ENCODE data around the gene ASB4.

The ASB4 gene

DNA sequence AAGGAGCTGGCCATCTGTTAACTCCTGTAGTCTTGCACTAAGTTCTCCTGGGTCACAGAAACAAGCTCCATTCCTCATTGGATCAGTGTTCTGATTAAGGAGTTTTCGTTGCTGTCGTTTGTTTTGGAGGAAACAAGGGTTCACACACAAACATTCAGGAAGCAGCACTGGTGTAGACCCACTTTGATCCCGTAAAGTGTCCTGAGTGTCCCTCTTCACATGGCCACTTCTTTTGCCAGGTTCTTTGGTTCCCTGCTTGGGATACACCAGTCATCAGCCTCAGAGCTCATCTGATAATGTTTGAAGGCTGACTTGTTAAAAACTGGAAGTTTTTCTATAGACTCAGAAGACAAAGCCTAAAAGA, 99.7 kb downstream of the ASB4 start:
- no peak for DNase-seq (ENCODE audit: low read depth, low spot score)
- Histone ChIP-seq H3K9me3 (ENCODE audit: low read depth, low read length) (no peaks in the 10 kb centered on the region), H3K9ac (ENCODE audit: insufficient read length) (no peak overlapping the region), H3K36me3 (ENCODE audit: insufficient read depth, low read length) (no peaks in the 10 kb centered on the region), H3K4me3 (no peak overlapping the region), H3K27ac (no peak overlapping the region)
- TF ChIP-seq FOXP2 (optimal IDR thresholded peaks at IDR 0.05; ENCODE audit: control extremely low read depth, extremely low read length, insufficient read depth): no peak
- no peak for TF ChIP-seq EZH2 (IDR thresholded peaks at IDR 0.05)
- TF ChIP-seq POLR2AphosphoS5 (IDR thresholded peaks at IDR 0.05; ENCODE audit: borderline replicate concordance, low read depth, low read length): no peak

DNA sequence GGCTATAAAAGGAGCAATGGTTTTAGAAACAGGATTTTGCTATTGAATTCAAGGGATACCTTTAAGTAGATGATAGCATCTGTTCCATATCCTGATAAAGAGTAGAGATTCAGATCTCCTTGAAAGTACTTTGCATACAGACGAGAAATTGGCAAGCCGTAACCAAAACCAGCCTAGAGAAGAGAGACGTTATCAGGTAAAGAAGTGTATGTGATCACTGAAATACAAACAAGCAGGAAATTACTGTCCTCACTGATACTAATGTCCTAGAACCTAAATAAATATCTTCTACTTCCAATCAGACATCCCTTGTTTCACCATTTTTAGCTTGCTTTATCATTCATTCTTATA, 101.2 kb downstream of the ASB4 start:
- no peaks in the 10 kb centered on the region for H3K9me3 ChIP-seq (ENCODE audit: low read depth, low read length)
- H3K4me3 ChIP-seq: no peak overlapping the region
- no peaks in the 10 kb centered on the region for H3K36me3 ChIP-seq (ENCODE audit: insufficient read depth, low read length)
- no peak overlapping the region for H3K9ac ChIP-seq (ENCODE audit: insufficient read length)
- no peak for DNase-seq (ENCODE audit: low read depth, low spot score)
- TF ChIP-seq POLR2AphosphoS5 (IDR thresholded peaks at IDR 0.05; ENCODE audit: borderline replicate concordance, low read depth, low read length) (no peak), EZH2 (IDR thresholded peaks at IDR 0.05) (no peak), FOXP2 (optimal IDR thresholded peaks at IDR 0.05; ENCODE audit: control extremely low read depth, extremely low read length, insufficient read depth) (no peak)
- no peak overlapping the region for H3K27ac ChIP-seq

DNA sequence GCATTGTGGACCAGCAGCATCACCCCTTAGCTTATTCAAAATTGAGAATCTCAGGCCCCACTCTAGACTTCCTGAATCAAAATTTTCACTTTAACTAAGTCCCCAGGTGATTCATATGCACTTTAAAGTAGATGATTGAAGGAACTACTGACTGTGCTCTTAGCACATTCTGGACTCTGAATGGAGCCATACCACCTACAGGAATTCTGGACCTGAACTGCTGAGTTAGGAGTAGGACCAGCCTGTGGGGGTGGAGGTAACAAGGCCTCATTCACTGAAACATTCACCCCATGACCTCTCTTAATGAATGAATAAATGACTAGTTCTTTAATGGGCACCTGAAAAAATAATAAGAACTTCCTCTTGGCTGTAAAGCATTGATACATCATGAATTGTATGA, 103.3 kb downstream of the ASB4 start:
- Histone ChIP-seq H3K4me3 (no peak overlapping the region), H3K9me3 (ENCODE audit: low read depth, low read length) (no peaks in the 10 kb centered on the region), H3K9ac (ENCODE audit: insufficient read length) (no peak overlapping the region), H3K27ac (no peak overlapping the region), H3K36me3 (ENCODE audit: insufficient read depth, low read length) (no peaks in the 10 kb centered on the region)
- DNase-seq (ENCODE audit: low read depth, low spot score): no peak
- TF ChIP-seq FOXP2 (optimal IDR thresholded peaks at IDR 0.05; ENCODE audit: control extremely low read depth, extremely low read length, insufficient read depth) (no peak), POLR2AphosphoS5 (IDR thresholded peaks at IDR 0.05; ENCODE audit: borderline replicate concordance, low read depth, low read length) (no peak), EZH2 (IDR thresholded peaks at IDR 0.05) (no peak)

- TF ChIP-seq EZH2 (IDR thresholded peaks at IDR 0.05) (no peak), FOXP2 (optimal IDR thresholded peaks at IDR 0.05; ENCODE audit: control extremely low read depth, extremely low read length, insufficient read depth) (no peak), POLR2AphosphoS5 (IDR thresholded peaks at IDR 0.05; ENCODE audit: borderline replicate concordance, low read depth, low read length) (no peak)
- DNase-seq (ENCODE audit: low read depth, low spot score): no peak
- H3K9me3 ChIP-seq (ENCODE audit: low read depth, low read length): no peaks in the 10 kb centered on the region
- no peak overlapping the region for H3K27ac ChIP-seq
- no peak overlapping the region for H3K4me3 ChIP-seq
- H3K9ac ChIP-seq (ENCODE audit: insufficient read length): no peak overlapping the region
- H3K36me3 ChIP-seq (ENCODE audit: insufficient read depth, low read length): no peaks in the 10 kb centered on the region
Measured at GRCh38 chr7:95589766-95590165, 104.0 kb downstream of the ASB4 start.

All from SK-N-MC (cell line).